ENCODE measurements around the gene PCSK6.
"Not testable (repeated sequence)": the region's sequence is repeated elsewhere in the genome, so short reads cannot be mapped to it uniquely, and the experiment has no call there.

PCSK6 gene

GRCh38 chr15:101481917-101482525, 7.5 kb downstream of the PCSK6 start:
- no peak for DNase-seq

- no peak for DNase-seq
Observed at GRCh38 chr15:101481381-101481705, 8.2 kb downstream of the PCSK6 start.

- DNase-seq = no peak
Observed at GRCh38 chr15:101480613-101481380, 8.7 kb downstream of the PCSK6 start.

GRCh38 chr15:101479851-101480612, 9.5 kb downstream of the PCSK6 start:
- no peak for DNase-seq

- no peak for DNase-seq
Observed at GRCh38 chr15:101479342-101479845, 10.1 kb downstream of the PCSK6 start.

- DNase-seq = no peak
Observed at GRCh38 chr15:101478701-101479341, 10.7 kb downstream of the PCSK6 start.

GRCh38 chr15:101477851-101478362, 11.6 kb downstream of the PCSK6 start:
- DNase-seq = no peak

GRCh38 chr15:101476756-101477155, 12.8 kb downstream of the PCSK6 start:
- no peak for DNase-seq

- DNase-seq = no peak
Observed at GRCh38 chr15:101474983-101475382, 14.5 kb downstream of the PCSK6 start.

GRCh38 chr15:101474233-101474632, 15.3 kb downstream of the PCSK6 start:
- no peak for DNase-seq

GRCh38 chr15:101472033-101472432, 17.5 kb downstream of the PCSK6 start:
- DNase-seq = no peak

- DNase-seq = no peak
Observed at GRCh38 chr15:101470548-101471239, 18.8 kb downstream of the PCSK6 start.

- DNase-seq = no peak
Observed at GRCh38 chr15:101469520-101470288, 19.8 kb downstream of the PCSK6 start.

- no peak for DNase-seq
Observed at GRCh38 chr15:101466188-101466587, 23.3 kb downstream of the PCSK6 start.

GRCh38 chr15:101464999-101465669, 24.4 kb downstream of the PCSK6 start:
- DNase-seq = no peak

- DNase-seq = no peak
Observed at GRCh38 chr15:101464256-101464998, 25.1 kb downstream of the PCSK6 start.

- not testable (repeated sequence) for DNase-seq
Observed at GRCh38 chr15:101463696-101464095, 25.8 kb downstream of the PCSK6 start.

- no peak for DNase-seq
Observed at GRCh38 chr15:101463270-101463669, 26.2 kb downstream of the PCSK6 start.

- DNase-seq = no peak
Observed at GRCh38 chr15:101461097-101461496, 28.4 kb downstream of the PCSK6 start.

Data from NCI-H1930 (cell line).